Lower leg skin (tissue), 3 donors: ENCODE measurements around the gene NRG3.

Source experiments
- CTCF ChIP-seq, 3 donors: fragments of 450-650 bp; IDR thresholded peaks; one replicate each; pipeline ENCODE4 v1.5.1; 2016; ENCODE audit warnings: antibody characterized with exemption in 3 of 3, mild to moderate bottlenecking in 3 of 3, moderate library complexity in 2 of 3
- POLR2A ChIP-seq, 2 donors: fragments of 450-650 bp; IDR thresholded peaks; one replicate each; pipeline ENCODE4 v1.6.1; 2016 to 2017; ENCODE audit warnings: antibody characterized with exemption in 2 of 2, mild to moderate bottlenecking in 1 of 2, moderate library complexity in 1 of 2

GRCh38 chr10:82925547-82925946 is 1050.6 kb downstream of the NRG3 start:
- TF ChIP-seq CTCF (IDR thresholded peaks at IDR 0.05) (no peak), POLR2A (IDR thresholded peaks at IDR 0.05) (no peak)
